ENCODE measurements around the gene JMJD4.

The JMJD4 gene

GRCh38 chr1:227729881-227730629, 5.0 kb downstream of the JMJD4 start:
- TF ChIP-seq MAX (IDR thresholded peaks at IDR 0.05; ENCODE audit: low read depth, low read length) (no peak; the same call in 1 of the 2 replicates), POLR2A (IDR thresholded peaks at IDR 0.05; ENCODE audit: extremely low read depth, insufficient read length) (no peak), MYC (IDR thresholded peaks at IDR 0.05; ENCODE audit: low read depth, low read length) (no peak), CTCF (IDR thresholded peaks at IDR 0.05; ENCODE audit: low read depth, low read length) (peak; percentile 81)
- peak; percentile 72 for DNase-seq (ENCODE audit: low read depth)
- H3K4me3 ChIP-seq (ENCODE audit: low read depth, low read length), result no peak overlapping the region

- H3K4me3 ChIP-seq (ENCODE audit: low read depth, low read length), result no peak overlapping the region
- peak; percentile 38 for DNase-seq (ENCODE audit: low read depth)
- no peak for TF ChIP-seq CTCF (IDR thresholded peaks at IDR 0.05; ENCODE audit: low read depth, low read length)
- TF ChIP-seq MYC (IDR thresholded peaks at IDR 0.05; ENCODE audit: low read depth, low read length), result no peak
- TF ChIP-seq MAX (IDR thresholded peaks at IDR 0.05; ENCODE audit: low read depth, low read length), result no peak
- no peak for TF ChIP-seq POLR2A (IDR thresholded peaks at IDR 0.05; ENCODE audit: extremely low read depth, insufficient read length)
Measured at GRCh38 chr1:227729144-227729880, 5.8 kb downstream of the JMJD4 start.

GRCh38 chr1:227728892-227729143, 6.3 kb downstream of the JMJD4 start:
- TF ChIP-seq POLR2A (IDR thresholded peaks at IDR 0.05; ENCODE audit: extremely low read depth, insufficient read length) (no peak), MYC (IDR thresholded peaks at IDR 0.05; ENCODE audit: low read depth, low read length) (no peak), CTCF (IDR thresholded peaks at IDR 0.05; ENCODE audit: low read depth, low read length) (no peak), MAX (IDR thresholded peaks at IDR 0.05; ENCODE audit: low read depth, low read length) (no peak)
- H3K4me3 ChIP-seq (ENCODE audit: low read depth, low read length), result no peak overlapping the region
- DNase-seq (ENCODE audit: low read depth), result no peak

DNA sequence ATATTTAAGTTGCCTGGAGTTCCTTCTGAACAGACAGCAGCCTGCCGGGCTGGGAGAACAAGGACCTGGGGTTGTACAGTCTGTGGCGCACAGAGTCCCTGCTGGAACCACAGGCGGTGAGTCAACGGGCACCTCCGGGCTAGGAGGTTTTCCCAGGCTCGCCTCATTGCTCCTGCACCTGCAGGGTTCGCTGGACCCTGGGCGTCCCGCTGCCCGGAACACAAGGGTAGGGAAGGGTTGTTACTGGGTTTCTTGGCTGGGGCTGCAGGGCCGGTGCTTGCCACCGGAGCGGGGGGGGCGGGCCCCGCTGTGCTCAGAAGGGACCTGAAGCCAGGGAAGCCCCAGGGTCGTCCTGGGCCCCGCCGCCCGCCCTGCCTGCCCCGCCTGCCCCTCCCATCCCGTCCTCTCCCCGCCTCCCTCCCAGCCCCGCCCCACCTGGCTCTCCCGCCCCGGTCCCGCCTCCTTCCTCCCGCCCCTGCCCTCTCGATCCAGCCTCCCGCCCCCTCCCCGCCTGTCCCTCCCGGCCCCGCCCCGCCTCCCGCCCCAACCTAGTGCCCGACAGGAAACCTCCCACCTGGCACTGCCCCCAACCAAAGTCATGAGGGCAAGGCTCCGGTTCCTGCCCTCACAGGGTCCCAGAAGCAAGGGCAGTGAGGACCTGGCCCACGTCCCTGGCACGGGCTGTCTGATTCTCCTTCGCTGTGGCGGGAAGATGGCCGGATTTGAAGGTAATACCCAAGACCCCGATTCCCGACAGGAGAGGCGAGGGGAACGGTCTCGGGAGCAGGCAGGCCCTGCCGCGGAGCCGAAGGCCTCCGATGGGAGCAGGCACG, 6.8 kb downstream of the JMJD4 start:
- peak; percentile 77 for DNase-seq (ENCODE audit: low read depth)
- TF ChIP-seq MYC (IDR thresholded peaks at IDR 0.05; ENCODE audit: low read depth, low read length) (no peak), POLR2A (IDR thresholded peaks at IDR 0.05; ENCODE audit: extremely low read depth, insufficient read length) (no peak), CTCF (IDR thresholded peaks at IDR 0.05; ENCODE audit: low read depth, low read length) (no peak), MAX (IDR thresholded peaks at IDR 0.05; ENCODE audit: low read depth, low read length) (no peak)
- no peak overlapping the region for H3K4me3 ChIP-seq (ENCODE audit: low read depth, low read length)

GRCh38 chr1:227726924-227727599, 8.0 kb downstream of the JMJD4 start:
- TF ChIP-seq MYC (IDR thresholded peaks at IDR 0.05; ENCODE audit: low read depth, low read length) (no peak), POLR2A (IDR thresholded peaks at IDR 0.05; ENCODE audit: extremely low read depth, insufficient read length) (no peak), MAX (IDR thresholded peaks at IDR 0.05; ENCODE audit: low read depth, low read length) (no peak), CTCF (IDR thresholded peaks at IDR 0.05; ENCODE audit: low read depth, low read length) (no peak)
- H3K4me3 ChIP-seq (ENCODE audit: low read depth, low read length), result no peak overlapping the region
- DNase-seq (ENCODE audit: low read depth), result no peak
